Suppressor macrophage (primary cell): ENCODE results near the gene IFNG.
A peak's percentile ranks its signal among the peaks of the same experiment; 100 is the strongest.

Source experiments
- DNase-seq, 4 experiments: peaks; one replicate each; pipeline ENCODE4 v3.0.0-alpha.2; 2020 to 2022

IFNG gene

GRCh38 chr12:68114606-68115005, 44.9 kb downstream of the IFNG start:
- DNase-seq: no peak

- peak in 2 of 4 experiments; percentile 5 to 21 for DNase-seq
Measured at GRCh38 chr12:68113644-68114043, 45.9 kb downstream of the IFNG start.

DNA sequence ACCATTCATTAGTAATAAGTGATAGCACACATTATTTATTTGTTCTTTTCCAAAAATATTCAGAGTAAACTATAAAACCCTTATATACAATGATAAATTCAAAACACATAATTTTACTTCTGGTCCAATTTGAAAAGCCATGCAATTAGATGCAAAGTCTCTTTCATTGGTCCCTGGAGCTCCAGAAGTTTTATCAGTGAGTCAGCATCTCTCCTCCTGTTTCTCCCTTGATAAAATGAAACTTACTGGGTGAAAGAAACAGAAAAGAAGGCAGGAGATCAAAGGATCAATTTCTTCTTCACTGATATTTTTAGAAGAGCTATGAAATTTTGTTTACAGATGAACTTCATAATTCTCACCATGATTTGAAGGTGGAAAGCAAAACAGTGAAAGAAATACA, 47.5 kb downstream of the IFNG start:
- no peak for DNase-seq

GRCh38 chr12:68109444-68110217, 49.9 kb downstream of the IFNG start:
- DNase-seq: peak; percentile 15 to 44 (median 30)

DNA sequence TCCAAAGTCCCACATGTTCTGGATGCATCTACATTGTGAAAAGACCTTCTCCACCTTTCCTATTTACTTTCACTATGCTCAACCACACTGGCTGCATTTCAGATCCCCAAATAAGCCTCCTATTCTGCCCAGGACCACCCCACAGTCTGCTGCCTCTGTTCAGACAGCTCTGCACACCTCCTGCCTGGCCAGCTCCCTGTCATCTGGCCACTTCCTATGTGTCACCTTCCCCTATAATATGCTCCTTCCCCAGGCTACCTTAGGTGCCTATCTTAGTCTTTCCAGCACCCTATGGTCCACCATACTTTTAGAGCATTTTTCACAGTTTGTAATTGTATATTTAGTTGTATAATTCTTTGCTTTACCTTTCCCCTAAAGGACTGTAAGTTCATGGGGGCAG, 50.5 kb downstream of the IFNG start:
- no peak for DNase-seq

GRCh38 chr12:68106660-68107059, 52.9 kb downstream of the IFNG start:
- DNase-seq: no peak

GRCh38 chr12:68106160-68106559, 53.4 kb downstream of the IFNG start:
- DNase-seq: peak; percentile 7 to 47 (median 17)
